PC-9 (cell line): Measurements from ENCODE around the gene HMGB3. TPM values are rescaled to one million over a fixed set of nuclear protein-coding genes. Genes with fewer than 3 reads are reported as not detected.

Source experiments
- BruUV-seq: library from RNA; stranded (reverse); fragments of 400-500 nt; replicated peaks from 2 replicates; lab custom pipeline; 2021; lab: Mats Ljungman, UMichigan
- CTCF ChIA-PET: fragments of 300-600 bp; sonication (Branson Sonifier 250); formaldehyde crosslinking; loops from one replicate; lab custom pipeline; 2022; ENCODE audit warnings: antibody characterized with exemption; lab: Charles Lee
- POLR2A ChIA-PET: fragments of 300-600 bp; sonication (Branson Sonifier 250); formaldehyde crosslinking; loops from one replicate; lab custom pipeline; 2022; ENCODE audit warnings: antibody characterized with exemption; ENCODE audit not compliant: unreplicated experiment; lab: Charles Lee
- DNase-seq, 2 experiments: peaks; one replicate each; pipeline versions ENCODE4 v3.0.0 to v3.0.0-alpha.2; 2015 to 2022; ENCODE audit warnings: mixed read lengths in 1 of 2
- H2AFZ ChIP-seq: fragments of 200-600 bp; sonication (generic); 2 replicates; pipeline ENCODE4 v1.8.1; 2017; ENCODE audit warnings: antibody characterized with exemption
- H3F3A ChIP-seq: fragments of 200-600 bp; sonication (generic); 2 replicates; pipeline ENCODE4 v1.8.1; 2017; ENCODE audit warnings: antibody characterized with exemption, mild to moderate bottlenecking, low read depth; ENCODE audit not compliant: insufficient read depth
- H3K27ac ChIP-seq: fragments of 200-600 bp; sonication (generic); 2 replicates; pipeline ENCODE4 v1.6.1; 2016; ENCODE audit warnings: mixed run types
- H3K27me3 ChIP-seq: fragments of 200-600 bp; sonication (generic); 2 replicates; pipeline ENCODE4 v1.6.1; 2016; ENCODE audit warnings: low read depth, mixed run types; ENCODE audit not compliant: insufficient read depth
- H3K36me3 ChIP-seq: fragments of 200-600 bp; sonication (generic); 2 replicates; pipeline ENCODE4 v1.6.1; 2016; ENCODE audit warnings: low read depth, mixed run types
- H3K4me1 ChIP-seq: fragments of 200-600 bp; sonication (generic); replicated peaks from 2 replicates; pipeline ENCODE4 v1.6.1; 2016; ENCODE audit warnings: mixed run types; ENCODE audit not compliant: insufficient read depth
- H3K4me2 ChIP-seq: fragments of 200-600 bp; sonication (generic); 2 replicates; pipeline ENCODE4 v1.6.1; 2017; ENCODE audit warnings: mixed run types
- H3K4me3 ChIP-seq: fragments of 200-600 bp; sonication (generic); 2 replicates; pipeline ENCODE4 v1.6.1; 2016; ENCODE audit warnings: mixed run types
- H3K79me2 ChIP-seq: fragments of 200-600 bp; sonication (generic); 2 replicates; pipeline ENCODE4 v1.6.1; 2017; ENCODE audit warnings: low read depth, mixed run types
- H3K9me2 ChIP-seq: fragments of 200-600 bp; sonication (generic); 2 replicates; pipeline ENCODE4 v1.8.1; 2017; ENCODE audit warnings: mild to moderate bottlenecking; ENCODE audit not compliant: insufficient read depth
- H3K9me3 ChIP-seq: fragments of 200-600 bp; sonication (generic); 2 replicates; pipeline ENCODE4 v1.8.1; 2016; ENCODE audit warnings: low read depth; ENCODE audit not compliant: insufficient read depth
- H4K20me1 ChIP-seq: fragments of 200-600 bp; sonication (generic); 2 replicates; pipeline ENCODE4 v1.8.1; 2017; ENCODE audit not compliant: insufficient read depth
- CTCF ChIP-seq: fragments of 200-600 bp; sonication (generic); conservative IDR thresholded peaks from 2 replicates; pipeline ENCODE4 v1.6.1; 2017; ENCODE audit warnings: mixed run types, antibody characterized with exemption, mild to moderate bottlenecking, moderate library complexity
- EZH2 ChIP-seq: fragments of 200-600 bp; sonication (generic); IDR thresholded peaks from 2 replicates; pipeline ENCODE4 v1.8.0; 2017; ENCODE audit warnings: antibody characterized with exemption, low read depth
- intact Hi-C: fragments of 100-400 bp; cut with micrococcal nuclease; formaldehyde crosslinking; loops from one replicate; pipeline ENCODE4 v1.10.0; 2022; ENCODE audit not compliant: unreplicated experiment
- total RNA-seq: library from RNA; stranded (reverse); gene quantifications from 2 replicates; pipeline ENCODE4 v1.2.3, GENCODE V29; 2021

Gene HMGB3
- total RNA-seq, 1 experiment from 2014 or later, result 149 TPM

- no peak overlapping the region for H3K4me2 ChIP-seq
- H3K4me3 ChIP-seq, result no peak overlapping the region
- no peak for DNase-seq
- no TSS peak for BruUV-seq
- H3K27me3 ChIP-seq, result peaks cover 64% of the 10 kb centered on the region
- CTCF ChIA-PET, result no interaction called here
- POLR2A ChIA-PET, result no interaction called here
- no peaks in the 10 kb centered on the region for H3K36me3 ChIP-seq
- H3F3A ChIP-seq, result no peaks in the 10 kb centered on the region
- no peak overlapping the region for H3K27ac ChIP-seq
- no peaks in the 10 kb centered on the region for H4K20me1 ChIP-seq
- H3K79me2 ChIP-seq, result no peaks in the 10 kb centered on the region
- no peaks in the 10 kb centered on the region for H3K9me3 ChIP-seq
- H3K4me1 ChIP-seq, result no peaks in the 10 kb centered on the region
- H3K9me2 ChIP-seq, result no peaks in the 10 kb centered on the region
- TF ChIP-seq CTCF (no peak), EZH2 (no peak)
- intact Hi-C loops, result no loop called here
- H2AFZ ChIP-seq, result no peak overlapping the region
Observed at GRCh38 chrX:151031391-151031975, 48.3 kb downstream of the HMGB3 start.

GRCh38 chrX:151039351-151039750 is 56.2 kb downstream of the HMGB3 start:
- CTCF ChIA-PET, result no interaction called here
- DNase-seq, result no peak
- Histone ChIP-seq H3K9me3 (no peaks in the 10 kb centered on the region), H3K4me3 (no peak overlapping the region), H3K4me2 (no peak overlapping the region), H3K27me3 (peaks cover 62% of the 10 kb centered on the region), H4K20me1 (no peaks in the 10 kb centered on the region), H3K79me2 (no peaks in the 10 kb centered on the region), H3F3A (no peaks in the 10 kb centered on the region), H3K36me3 (no peaks in the 10 kb centered on the region), H3K9me2 (no peaks in the 10 kb centered on the region), H3K27ac (no peak overlapping the region), H2AFZ (no peak overlapping the region), H3K4me1 (no peaks in the 10 kb centered on the region)
- BruUV-seq, result no TSS peak
- intact Hi-C loops, result no loop called here
- no peak for TF ChIP-seq CTCF
- TF ChIP-seq EZH2, result no peak
- POLR2A ChIA-PET, result no interaction called here

Other genes starting within 250 kb of the HMGB3 start
- gene CD99L2, start 84.7 kb upstream of the HMGB3 start, total RNA-seq, result 22.5 and 29.6 TPM in 2 replicates
- gene GPR50, start 193.2 kb downstream of the HMGB3 start, total RNA-seq, result not detected in 2 replicates